Nephron (organoid): ENCODE data around the gene TRAIP.

Experiments used
- H3K27ac Mint-ChIP-seq, 3 experiments: 2 replicates each; pipeline ENCODE4 v1.8.0; 2020; ENCODE audit warnings: mixed read lengths in 3 of 3, mild to moderate bottlenecking in 2 of 3, moderate library complexity in 1 of 3
- H3K27me3 Mint-ChIP-seq: 2 replicates; pipeline ENCODE4 v1.8.0; 2021; ENCODE audit warnings: low read depth, mild to moderate bottlenecking, moderate library complexity, mixed read lengths
- H3K36me3 Mint-ChIP-seq: 2 replicates; pipeline ENCODE4 v1.8.0; 2020; ENCODE audit warnings: low read depth, mixed read lengths
- H3K4me1 Mint-ChIP-seq: 2 replicates; pipeline ENCODE4 v1.8.0; 2020; ENCODE audit warnings: mixed read lengths
- H3K4me3 Mint-ChIP-seq, 3 experiments: 2 replicates each; pipeline ENCODE4 v1.8.0; 2020; ENCODE audit warnings: mild to moderate bottlenecking in 3 of 3, mixed read lengths in 3 of 3, moderate library complexity in 2 of 3
- H3K9me3 Mint-ChIP-seq: 2 replicates; pipeline ENCODE4 v1.8.0; 2020; ENCODE audit warnings: mixed read lengths
- TF ChIP-seq, protein P1 (sequence below), 3 experiments: fragments of 200-600 bp; sonication (generic); IDR thresholded peaks; one replicate each; pipeline ENCODE4 v1.5.0; 2021; ENCODE audit warnings: antibody characterized with exemption in 3 of 3; ENCODE audit not compliant: unreplicated experiment in 3 of 3

TRAIP gene

DNA sequence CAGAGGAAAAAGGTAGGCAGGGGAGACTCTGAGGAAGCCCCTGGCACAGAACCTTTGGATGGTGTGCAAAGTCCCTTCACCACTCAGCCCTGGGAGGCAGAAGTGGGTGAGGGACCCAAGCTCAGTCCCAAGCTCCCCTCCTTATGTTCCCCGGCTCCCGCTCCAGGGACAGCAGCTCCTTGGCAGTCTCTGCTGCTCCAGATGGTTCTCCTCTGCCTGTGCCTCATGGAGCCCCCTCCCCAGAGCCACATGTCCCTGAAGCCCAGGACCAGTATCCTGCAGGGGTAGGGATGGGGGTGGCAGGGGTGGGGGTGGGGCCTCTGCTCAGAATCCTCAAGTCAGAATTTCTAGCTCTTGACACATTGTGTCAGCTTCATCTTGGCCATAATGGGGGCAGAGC, 21.4 kb upstream of the TRAIP start:
- Mint-ChIP-seq H3K36me3 (no peaks in the 10 kb centered on the region), H3K9me3 (no peaks in the 10 kb centered on the region), H3K4me3 (no peak overlapping the region), H3K27me3 (peaks cover under 1% of the 10 kb centered on the region), H3K4me1 (peaks cover 14% of the 10 kb centered on the region), H3K27ac (no peak overlapping the region)
- TF ChIP-seq, protein P1, sequence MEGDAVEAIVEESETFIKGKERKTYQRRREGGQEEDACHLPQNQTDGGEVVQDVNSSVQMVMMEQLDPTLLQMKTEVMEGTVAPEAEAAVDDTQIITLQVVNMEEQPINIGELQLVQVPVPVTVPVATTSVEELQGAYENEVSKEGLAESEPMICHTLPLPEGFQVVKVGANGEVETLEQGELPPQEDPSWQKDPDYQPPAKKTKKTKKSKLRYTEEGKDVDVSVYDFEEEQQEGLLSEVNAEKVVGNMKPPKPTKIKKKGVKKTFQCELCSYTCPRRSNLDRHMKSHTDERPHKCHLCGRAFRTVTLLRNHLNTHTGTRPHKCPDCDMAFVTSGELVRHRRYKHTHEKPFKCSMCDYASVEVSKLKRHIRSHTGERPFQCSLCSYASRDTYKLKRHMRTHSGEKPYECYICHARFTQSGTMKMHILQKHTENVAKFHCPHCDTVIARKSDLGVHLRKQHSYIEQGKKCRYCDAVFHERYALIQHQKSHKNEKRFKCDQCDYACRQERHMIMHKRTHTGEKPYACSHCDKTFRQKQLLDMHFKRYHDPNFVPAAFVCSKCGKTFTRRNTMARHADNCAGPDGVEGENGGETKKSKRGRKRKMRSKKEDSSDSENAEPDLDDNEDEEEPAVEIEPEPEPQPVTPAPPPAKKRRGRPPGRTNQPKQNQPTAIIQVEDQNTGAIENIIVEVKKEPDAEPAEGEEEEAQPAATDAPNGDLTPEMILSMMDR (IDR thresholded peaks at IDR 0.05; ENCODE audit: unreplicated experiment in 3 of 3): no peak

DNA sequence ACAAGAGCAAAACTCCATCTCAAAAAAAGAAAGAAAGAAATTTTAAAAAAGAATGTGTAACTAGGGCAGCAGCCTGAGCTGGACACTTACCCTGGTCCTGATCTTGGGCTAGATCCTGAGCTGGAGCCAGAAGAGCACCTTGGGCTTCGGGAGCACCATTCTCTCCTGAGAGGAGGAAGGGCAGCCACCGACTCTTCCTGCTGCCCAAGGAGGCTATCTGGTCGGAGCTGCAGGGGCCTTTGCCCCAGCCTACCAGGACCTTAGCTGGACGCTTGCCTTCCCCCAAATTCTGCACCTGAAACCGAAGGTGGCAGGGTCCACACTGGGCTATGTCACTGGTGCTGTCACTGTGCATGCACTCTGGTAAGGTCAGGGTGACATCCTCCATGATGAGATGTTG, 20.2 kb upstream of the TRAIP start:
- Mint-ChIP-seq H3K36me3 (no peaks in the 10 kb centered on the region), H3K27ac (no peak overlapping the region), H3K4me1 (peaks cover 6% of the 10 kb centered on the region), H3K9me3 (no peaks in the 10 kb centered on the region), H3K4me3 (no peak overlapping the region), H3K27me3 (peaks cover 6% of the 10 kb centered on the region)
- TF ChIP-seq, protein P1 (IDR thresholded peaks at IDR 0.05; ENCODE audit: unreplicated experiment in 3 of 3): no peak

DNA sequence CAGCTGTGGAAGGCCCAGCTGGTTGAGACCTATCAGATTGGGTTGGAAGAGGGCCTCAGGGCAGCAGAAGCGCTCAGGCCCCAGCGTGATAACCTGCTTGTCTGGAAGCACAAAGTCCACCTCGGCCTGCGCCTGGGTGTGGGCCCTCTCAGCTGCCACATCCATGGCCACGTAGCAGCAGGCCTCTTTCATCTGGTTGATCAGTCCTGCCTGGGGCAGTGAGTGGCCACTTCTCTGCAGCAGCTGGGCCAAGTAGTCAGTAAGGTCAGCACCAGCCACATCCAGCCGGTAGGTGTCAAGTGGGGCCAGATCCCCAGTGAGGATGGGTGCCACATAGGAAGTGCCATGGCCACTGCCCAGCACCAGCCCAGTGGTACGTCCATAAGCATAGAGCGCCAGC, 17.3 kb upstream of the TRAIP start:
- Mint-ChIP-seq H3K4me1 (no peaks in the 10 kb centered on the region), H3K27me3 (peaks cover 27% of the 10 kb centered on the region), H3K9me3 (no peaks in the 10 kb centered on the region), H3K27ac (no peak overlapping the region), H3K4me3 (no peak overlapping the region), H3K36me3 (no peaks in the 10 kb centered on the region)
- TF ChIP-seq, protein P1 (IDR thresholded peaks at IDR 0.05; ENCODE audit: unreplicated experiment in 3 of 3): no peak

DNA sequence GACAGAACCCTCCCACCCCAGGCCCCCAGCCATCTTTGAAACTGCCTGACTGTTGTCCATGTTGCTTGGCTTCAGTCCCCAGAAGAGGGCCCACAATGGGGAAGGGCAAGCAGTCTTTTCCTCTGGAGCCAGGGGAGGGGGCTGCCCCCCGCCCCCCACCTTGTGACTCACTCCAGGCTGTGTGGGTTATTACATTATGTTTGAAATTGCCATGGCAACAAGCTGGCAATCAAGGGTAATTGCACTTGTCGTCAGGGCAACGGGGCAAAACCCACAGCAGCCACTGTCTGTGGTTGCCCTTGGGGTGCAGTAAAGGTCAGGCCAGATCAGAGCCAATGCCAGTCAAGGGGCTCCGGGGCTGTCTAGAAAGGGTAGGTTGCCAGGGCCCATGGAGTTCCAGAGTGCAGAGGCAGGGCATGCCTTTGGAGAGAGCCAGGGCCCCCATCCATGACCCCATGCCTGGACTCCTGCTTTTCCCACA, 16.5 kb upstream of the TRAIP start:
- Mint-ChIP-seq H3K4me1 (peaks cover 4% of the 10 kb centered on the region), H3K4me3 (no peak overlapping the region), H3K27ac (no peak overlapping the region), H3K36me3 (no peaks in the 10 kb centered on the region), H3K9me3 (no peaks in the 10 kb centered on the region), H3K27me3 (peaks cover 35% of the 10 kb centered on the region)
- TF ChIP-seq, protein P1 (IDR thresholded peaks at IDR 0.05; ENCODE audit: unreplicated experiment in 3 of 3): no peak

DNA sequence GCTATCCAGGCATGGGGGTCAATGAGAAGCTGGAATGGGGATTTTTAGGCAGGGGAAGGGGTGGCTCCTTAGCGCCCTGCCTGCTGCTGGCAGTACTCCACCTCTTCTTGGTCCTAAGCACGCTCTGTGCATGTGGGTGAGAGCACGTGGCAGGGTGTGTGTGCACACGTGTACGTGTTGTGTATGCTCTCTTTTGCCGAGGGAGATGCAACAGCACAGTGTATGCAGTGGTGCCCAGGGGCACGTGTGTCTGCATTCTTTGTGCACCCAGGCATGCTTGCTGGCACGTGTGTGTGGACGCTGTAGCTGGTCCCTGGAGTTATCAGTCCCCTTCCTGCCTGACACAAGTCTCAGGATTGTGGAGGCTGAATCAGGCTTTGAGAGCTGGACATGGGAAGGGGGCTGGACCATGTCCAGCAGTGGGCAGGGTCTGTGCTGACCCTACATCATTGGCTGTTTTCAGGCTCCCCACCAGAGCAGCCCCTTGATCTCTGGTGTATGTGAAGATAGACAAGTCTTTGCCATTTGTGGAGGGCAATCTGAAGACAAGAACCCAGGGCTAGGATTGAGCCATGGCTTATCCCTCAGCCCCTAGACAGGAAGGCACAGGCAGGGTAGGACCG, 15.3 kb upstream of the TRAIP start:
- Mint-ChIP-seq H3K4me3 (peak overlapping the region in 1 of 3 experiments; percentile 28), H3K27ac (no peak overlapping the region), H3K36me3 (no peaks in the 10 kb centered on the region), H3K4me1 (peaks cover 7% of the 10 kb centered on the region), H3K27me3 (peaks cover 45% of the 10 kb centered on the region), H3K9me3 (no peaks in the 10 kb centered on the region)
- TF ChIP-seq, protein P1 (IDR thresholded peaks at IDR 0.05; ENCODE audit: unreplicated experiment in 3 of 3): no peak

DNA sequence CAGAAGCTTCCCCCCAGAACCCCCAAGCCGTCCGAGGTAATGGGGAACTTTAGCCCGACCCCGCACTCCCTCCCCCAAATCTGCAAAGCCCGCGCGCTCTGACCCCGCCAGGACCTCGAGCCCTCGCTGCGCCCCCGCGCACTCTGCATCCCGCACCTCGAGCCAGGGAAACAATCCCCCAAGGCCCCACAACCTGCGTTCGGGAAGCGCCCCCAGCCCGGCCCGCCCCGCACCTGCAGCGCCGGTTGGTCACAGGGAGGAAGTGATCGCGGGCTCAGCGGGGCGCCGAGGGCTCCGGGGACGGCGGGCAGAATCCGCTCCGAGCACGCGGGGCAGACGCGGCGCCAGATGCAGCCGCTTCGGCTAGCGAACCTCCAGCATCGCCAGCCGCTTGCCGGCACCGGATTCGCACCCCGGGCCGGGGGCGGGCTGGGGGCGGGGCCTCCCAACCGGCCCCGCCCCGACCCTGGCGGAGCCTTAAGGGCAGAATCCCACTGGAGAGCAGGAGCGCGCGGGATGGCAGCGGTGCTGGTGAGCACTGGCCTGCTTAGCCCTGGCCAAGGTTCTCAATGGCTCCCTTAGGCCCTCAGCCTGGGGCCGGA, 13.3 kb upstream of the TRAIP start, which contains the start of gene CAMKV:
Gene CAMKV, minus strand, starts transcription at position 382 of the 602 bp plus-strand sequence. CDS start 7,518 bp downstream, outside the sequence.
- H3K27ac Mint-ChIP-seq: no peak within 1 kb of the TSS
- no peaks in the 10 kb centered on the region for H3K9me3 Mint-ChIP-seq
- H3K36me3 Mint-ChIP-seq: no peaks in the 10 kb centered on the region
- H3K4me3 Mint-ChIP-seq: peak within 1 kb of the TSS; percentile 42 to 62 (median 54)
- TF ChIP-seq, protein P1 (IDR thresholded peaks at IDR 0.05; ENCODE audit: unreplicated experiment in 3 of 3): no peak
- peaks cover 50% of the 10 kb centered on the region for H3K27me3 Mint-ChIP-seq
- H3K4me1 Mint-ChIP-seq: peaks cover 11% of the 10 kb centered on the region
